GM23248 (cell line): ENCODE measurements around the gene CHCHD3. TPM values are rescaled to one million over a fixed set of nuclear protein-coding genes. Genes with fewer than 3 reads are reported as not detected.
"Not testable (repeated sequence)": the region's sequence is repeated elsewhere in the genome, so short reads cannot be mapped to it uniquely, and the experiment has no call there.

Experiments
- DNase-seq: peaks from one replicate; pipeline ENCODE4 v3.0.0-alpha.2; 2015
- H2AFZ ChIP-seq: fragments of 200-600 bp; sonication (generic); 2 replicates; pipeline ENCODE4 v1.6.1; 2016; ENCODE audit warnings: antibody characterized with exemption
- H3F3A ChIP-seq: fragments of 200-600 bp; sonication (generic); 2 replicates; pipeline ENCODE4 v1.6.1; 2016; ENCODE audit warnings: mild to moderate bottlenecking, antibody characterized with exemption, mixed run types; ENCODE audit not compliant: insufficient read depth
- H3K27ac ChIP-seq: fragments of 200-600 bp; sonication (generic); 2 replicates; pipeline ENCODE4 v1.5.1; 2016; ENCODE audit warnings: mild to moderate bottlenecking
- H3K27me3 ChIP-seq: fragments of 200-600 bp; sonication (generic); replicated peaks from 2 replicates; pipeline ENCODE4 v1.6.1; 2016; ENCODE audit warnings: mild to moderate bottlenecking; ENCODE audit not compliant: insufficient read depth
- H3K36me3 ChIP-seq: fragments of 200-600 bp; sonication (generic); 2 replicates; pipeline ENCODE4 v1.6.1; 2016; ENCODE audit warnings: low read depth, mild to moderate bottlenecking
- H3K4me1 ChIP-seq: fragments of 200-600 bp; sonication (generic); 2 replicates; pipeline ENCODE4 v1.6.1; 2016; ENCODE audit warnings: mild to moderate bottlenecking; ENCODE audit not compliant: insufficient read depth
- H3K4me2 ChIP-seq: fragments of 200-600 bp; sonication (generic); one replicate; pipeline ENCODE4 v1.6.1; 2016; ENCODE audit warnings: mild to moderate bottlenecking; ENCODE audit not compliant: unreplicated experiment
- H3K4me3 ChIP-seq: fragments of 200-600 bp; sonication (generic); 2 replicates; pipeline ENCODE4 v1.5.1; 2016; ENCODE audit warnings: mild to moderate bottlenecking
- H3K79me2 ChIP-seq: fragments of 200-600 bp; sonication (generic); 2 replicates; pipeline ENCODE4 v1.6.1; 2016; ENCODE audit warnings: mild to moderate bottlenecking; ENCODE audit not compliant: insufficient read depth
- H3K9ac ChIP-seq: fragments of 200-600 bp; sonication (generic); 2 replicates; pipeline ENCODE4 v1.6.1; 2016; ENCODE audit warnings: mild to moderate bottlenecking
- H3K9me2 ChIP-seq: fragments of 200-600 bp; sonication (generic); 2 replicates; pipeline ENCODE4 v1.6.1; 2016; ENCODE audit warnings: mixed run types, mild to moderate bottlenecking, moderate library complexity; ENCODE audit not compliant: insufficient read depth
- H3K9me3 ChIP-seq: fragments of 200-600 bp; sonication (generic); one replicate; pipeline ENCODE4 v1.6.1; 2017; ENCODE audit warnings: low read depth
- H4K20me1 ChIP-seq: fragments of 200-600 bp; sonication (generic); 2 replicates; pipeline ENCODE4 v1.6.0; 2016; ENCODE audit not compliant: insufficient read depth
- EZH2 ChIP-seq: fragments of 200-600 bp; sonication (generic); IDR thresholded peaks from 2 replicates; pipeline ENCODE4 v1.6.1; 2018; ENCODE audit warnings: antibody characterized with exemption, mild to moderate bottlenecking; ENCODE audit not compliant: insufficient read depth, poor library complexity, severe bottlenecking
- EZH2phosphoT487 ChIP-seq: fragments of 200-600 bp; sonication (generic); IDR thresholded peaks from 2 replicates; pipeline ENCODE4 v1.6.1; 2018; ENCODE audit warnings: antibody characterized with exemption, moderate library complexity, mild to moderate bottlenecking, low read depth; ENCODE audit not compliant: insufficient read depth
- WGBS, 2 experiments: methylation state at CpG; one replicate each; pipeline ENCODE4 v1.1.6; 2015 to 2017; ENCODE audit warnings: low lambda C conversion rate in 2 of 2, low coverage in 1 of 2; ENCODE audit errors: missing lambda C conversion rate in 2 of 2; 5-methylcytosine and 5-hydroxymethylcytosine counted together
- in situ Hi-C: fragments of 300-500 bp; cut with MboI; formaldehyde crosslinking; loops from 2 replicates; pipeline ENCODE4 v1.15.0; 2020
- polyA plus RNA-seq: library from polyadenylated mRNA; unstranded; fragments of >200 nt; fragmentation: Nextera tagmentation; extraction: Ambion mirVana; gene quantifications from 2 replicates; pipeline ENCODE4 v1.2.1, GENCODE V29; 2016
- total RNA-seq: library from RNA; depleted of rRNA; stranded (reverse); fragments of >200 nt; shearing (Covaris generic); gene quantifications from 2 replicates; pipeline ENCODE4 v1.2.3, GENCODE V29; 2014

The CHCHD3 gene
- total and polyA plus RNA-seq, 2 experiments from 2014 or later: 43.7 to 66.1 TPM

- no peak for TF ChIP-seq EZH2
- TF ChIP-seq EZH2phosphoT487: no peak
- Histone ChIP-seq H3F3A (peaks cover 11% of the 10 kb centered on the region), H4K20me1 (no peaks in the 10 kb centered on the region), H3K9me3 (no peaks in the 10 kb centered on the region), H3K4me1 (peaks cover 10% of the 10 kb centered on the region; the same call in 1 of the 2 replicates), H2AFZ (no peak overlapping the region), H3K9ac (no peak overlapping the region), H3K27ac (peak overlapping the region; percentile 19; the same call in 1 of the 2 replicates), H3K4me3 (no peak overlapping the region), H3K9me2 (no peaks in the 10 kb centered on the region), H3K36me3 (no peaks in the 10 kb centered on the region), H3K27me3 (no peaks in the 10 kb centered on the region), H3K79me2 (no peaks in the 10 kb centered on the region; the same call in 1 of the 2 replicates), H3K4me2 (peak overlapping the region; percentile 34)
- peak; percentile 6 for DNase-seq
- WGBS, 2 experiments: 78 to 83% methylated on average over 7 of the region's 7 CpGs
- in situ Hi-C loops: no loop called here
Observed at GRCh38 chr7:132932296-132933071, 149.4 kb downstream of the CHCHD3 start.

GRCh38 chr7:132930881-132931280 is 151.0 kb downstream of the CHCHD3 start:
- no peaks in the 10 kb centered on the region for H3K9me3 ChIP-seq
- no peaks in the 10 kb centered on the region for H3K36me3 ChIP-seq
- in situ Hi-C loops: no loop called here
- no peak overlapping the region for H2AFZ ChIP-seq
- H4K20me1 ChIP-seq: no peaks in the 10 kb centered on the region
- no peak overlapping the region for H3K27ac ChIP-seq
- H3K79me2 ChIP-seq: no peaks in the 10 kb centered on the region; the same call in 1 of the 2 replicates
- no peak overlapping the region for H3K9ac ChIP-seq
- peaks cover 11% of the 10 kb centered on the region for H3F3A ChIP-seq
- H3K9me2 ChIP-seq: no peaks in the 10 kb centered on the region
- H3K4me1 ChIP-seq: peaks cover 10% of the 10 kb centered on the region; the same call in 1 of the 2 replicates
- no peak overlapping the region for H3K4me2 ChIP-seq
- no peak for DNase-seq
- TF ChIP-seq EZH2: no peak
- TF ChIP-seq EZH2phosphoT487: no peak
- no peak overlapping the region for H3K4me3 ChIP-seq
- WGBS, 2 experiments: 94 to 97% methylated on average over 4 of the region's 4 CpGs
- H3K27me3 ChIP-seq: no peaks in the 10 kb centered on the region

DNA sequence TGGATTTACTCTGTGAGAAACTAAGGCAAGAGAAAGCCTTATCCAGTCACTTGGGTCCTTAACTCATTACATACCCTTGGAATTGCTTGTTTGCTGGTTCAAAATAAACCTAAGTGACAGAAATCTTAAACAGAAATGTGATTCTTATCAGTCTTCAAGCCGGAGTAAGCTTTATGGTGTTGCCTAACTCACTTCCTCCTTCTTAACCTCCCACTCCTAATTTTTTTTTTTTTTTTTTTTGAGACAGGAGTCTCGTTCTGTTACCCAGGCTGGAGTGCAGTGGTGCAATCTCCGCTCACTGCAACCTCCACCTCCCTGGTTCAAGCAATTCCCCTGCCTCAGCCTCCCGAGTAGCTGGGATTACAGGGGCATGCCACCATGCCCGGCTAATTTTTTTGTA is 151.9 kb downstream of the CHCHD3 start:
- 83% methylated on average over 5 of the region's 5 CpGs for WGBS, 2 experiments
- Histone ChIP-seq H3F3A (peaks cover 11% of the 10 kb centered on the region), H3K4me1 (peaks cover 10% of the 10 kb centered on the region; the same call in 1 of the 2 replicates)
- H3K36me3 ChIP-seq, H3K9me2 ChIP-seq, DNase-seq, H3K9me3 ChIP-seq, H3K79me2 ChIP-seq, H3K4me3 ChIP-seq, H3K27ac ChIP-seq, in situ Hi-C loops, H3K27me3 ChIP-seq, H4K20me1 ChIP-seq, H3K9ac ChIP-seq, H2AFZ ChIP-seq, H3K4me2 ChIP-seq: not testable (repeated sequence)

DNA sequence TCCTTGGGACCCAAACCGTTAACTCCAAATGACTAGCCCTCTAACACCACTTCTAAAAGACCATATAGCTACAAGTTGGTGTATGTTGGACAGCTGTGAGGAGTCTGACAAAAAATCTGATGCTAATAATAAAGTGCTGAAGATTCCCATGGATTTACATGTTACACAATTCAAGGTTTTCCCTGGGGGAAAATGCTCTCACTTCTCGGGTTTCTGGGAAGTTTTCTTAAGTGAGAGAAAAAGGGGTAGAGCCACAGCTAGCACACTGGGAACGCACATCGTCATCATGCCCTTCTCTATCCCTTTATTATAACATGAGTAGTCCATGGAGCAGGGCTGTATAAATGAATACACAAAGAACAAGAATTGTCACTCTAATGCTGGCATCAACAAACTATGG is 162.1 kb downstream of the CHCHD3 start:
- WGBS, 2 experiments: 74 to 81% methylated on average over 4 of the region's 4 CpGs
- no peaks in the 10 kb centered on the region for H3F3A ChIP-seq

More for the DNA sequence above, 162.1 kb downstream of the CHCHD3 start:
- Histone ChIP-seq H3K27ac (no peak overlapping the region), H3K9me3 (no peaks in the 10 kb centered on the region), H3K36me3 (no peaks in the 10 kb centered on the region), H3K4me3 (no peak overlapping the region), H4K20me1 (no peaks in the 10 kb centered on the region; the same call in 1 of the 2 replicates), H3K27me3 (no peaks in the 10 kb centered on the region), H3K9me2 (no peaks in the 10 kb centered on the region), H3K4me1 (no peaks in the 10 kb centered on the region), H2AFZ (no peak overlapping the region), H3K9ac (no peak overlapping the region), H3K79me2 (no peaks in the 10 kb centered on the region; the same call in 1 of the 2 replicates), H3K4me2 (no peak overlapping the region)
- TF ChIP-seq EZH2: no peak
- no peak for TF ChIP-seq EZH2phosphoT487
- in situ Hi-C loops: no loop called here
- DNase-seq: no peak
